Activated CD4-positive, alpha-beta T cell treated with anti-CD3 and anti-CD28 coated beads, Interleukin-2, Interleukin-4, amounts not matched to agents 100 ng/mL and 50 ng/mL, durations not matched to agents 16 hours and 8 hours (primary cell): ENCODE measurements around the gene IFIT1.
A peak's percentile ranks its signal among the peaks of the same experiment; 100 is the strongest.
"Not testable (repeated sequence)": the region's sequence is repeated elsewhere in the genome, so short reads cannot be mapped to it uniquely, and the experiment has no call there.

ENCODE experiments used
- DNase-seq: peaks from one replicate; pipeline ENCODE4 v3.0.0-alpha.2; 2020; ENCODE audit warnings: low spot score

Gene IFIT1

GRCh38 chr10:89364531-89364930 lies 27.9 kb upstream of the IFIT1 start:
- DNase-seq = no peak

- DNase-seq = peak; percentile 17
Observed at GRCh38 chr10:89367529-89367928, 24.9 kb upstream of the IFIT1 start.

GRCh38 chr10:89368129-89368528 lies 24.3 kb upstream of the IFIT1 start:
- DNase-seq = no peak

DNA sequence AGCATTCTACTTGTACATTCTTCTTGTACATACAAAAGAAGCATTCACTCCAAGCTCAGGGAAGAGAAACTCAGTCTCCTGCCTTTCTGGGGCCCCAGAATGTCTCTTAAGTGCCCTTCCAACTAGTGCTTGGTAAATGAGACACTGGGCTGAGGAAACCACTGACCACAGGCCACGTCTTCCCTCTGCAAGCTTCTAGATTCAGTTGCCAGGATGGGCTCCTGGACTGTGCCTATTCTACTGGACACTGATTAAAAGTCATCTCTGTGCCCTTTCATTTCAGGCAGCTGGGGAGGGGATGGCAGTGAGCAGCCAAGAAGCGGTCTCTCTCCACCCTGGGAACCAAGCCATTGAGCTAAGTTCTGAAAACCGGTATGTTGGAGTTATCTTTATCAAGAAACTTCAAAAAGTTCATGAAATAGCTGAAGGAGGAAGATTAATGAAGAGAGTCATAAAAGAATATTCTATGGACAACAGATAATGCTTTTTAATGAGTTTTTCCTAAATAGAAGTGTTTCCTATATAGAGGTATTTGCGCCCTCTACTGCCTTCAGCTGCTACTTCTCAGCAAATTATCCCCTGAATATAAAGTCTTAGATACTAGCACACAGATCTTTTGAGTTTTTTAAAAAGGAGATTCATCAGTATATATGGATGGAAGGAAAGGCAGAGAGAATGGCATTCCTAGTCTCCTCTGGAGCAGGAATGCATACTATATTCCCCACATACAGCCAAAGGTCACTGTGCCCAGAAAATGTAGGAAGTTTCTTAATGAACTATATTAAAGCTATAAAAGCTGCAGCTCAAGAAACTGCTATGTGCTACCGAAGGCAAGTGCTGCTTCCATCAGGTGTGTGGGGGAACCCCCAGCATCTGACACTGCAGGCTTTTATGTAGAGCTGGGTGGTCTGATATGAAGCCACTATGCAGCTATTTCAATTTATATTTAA lies 23.0 kb upstream of the IFIT1 start:
- no peak for DNase-seq

GRCh38 chr10:89371079-89371478 lies 21.3 kb upstream of the IFIT1 start:
- DNase-seq = no peak

- no peak for DNase-seq
Observed at GRCh38 chr10:89371987-89372386, 20.4 kb upstream of the IFIT1 start.

DNA sequence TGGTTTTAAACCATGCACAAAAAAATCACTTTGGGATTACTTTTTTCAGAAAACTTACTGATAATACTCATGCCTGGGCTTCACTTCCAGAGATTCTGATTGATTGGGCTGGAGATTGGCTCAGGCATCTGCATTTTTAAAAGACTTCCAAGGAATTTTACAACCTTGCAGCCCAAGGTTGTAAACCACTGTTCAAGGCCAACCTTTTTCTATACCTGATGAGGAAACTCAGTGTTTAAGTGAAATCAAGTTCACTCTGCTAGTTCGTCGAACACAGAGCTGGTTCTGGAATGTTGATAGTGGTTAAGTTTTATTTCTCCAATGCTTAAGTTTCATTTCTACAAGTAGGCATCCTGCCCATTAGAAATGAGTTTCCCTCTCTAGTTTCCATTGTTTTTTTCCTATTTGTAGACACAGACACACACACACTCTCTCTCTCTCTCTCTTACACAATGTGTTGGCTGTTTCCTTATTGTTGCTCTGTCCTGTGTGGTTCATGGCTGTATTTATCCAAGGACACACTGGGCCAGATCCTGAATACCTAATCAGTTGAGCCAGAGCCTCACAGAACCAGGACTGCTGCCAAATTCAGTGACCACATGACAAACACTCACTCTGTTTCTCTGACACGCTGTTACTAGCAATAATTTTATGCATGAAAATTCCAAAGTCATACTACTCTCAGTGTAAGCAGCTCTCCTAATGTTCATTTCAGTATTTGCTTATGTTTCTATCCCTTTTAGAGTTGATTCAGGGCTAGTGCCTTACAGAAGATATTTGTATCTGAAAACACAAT lies 18.3 kb upstream of the IFIT1 start:
- no peak for DNase-seq

GRCh38 chr10:89374713-89375141 lies 17.7 kb upstream of the IFIT1 start:
- DNase-seq = no peak

- no peak for DNase-seq
Observed at GRCh38 chr10:89377705-89378637, 14.5 kb upstream of the IFIT1 start, which contains the start of gene IFIT1B. TSS of gene IFIT1B (plus strand) at chr10:89378056. CDS start at chr10:89378136, 80 bp downstream.

DNA sequence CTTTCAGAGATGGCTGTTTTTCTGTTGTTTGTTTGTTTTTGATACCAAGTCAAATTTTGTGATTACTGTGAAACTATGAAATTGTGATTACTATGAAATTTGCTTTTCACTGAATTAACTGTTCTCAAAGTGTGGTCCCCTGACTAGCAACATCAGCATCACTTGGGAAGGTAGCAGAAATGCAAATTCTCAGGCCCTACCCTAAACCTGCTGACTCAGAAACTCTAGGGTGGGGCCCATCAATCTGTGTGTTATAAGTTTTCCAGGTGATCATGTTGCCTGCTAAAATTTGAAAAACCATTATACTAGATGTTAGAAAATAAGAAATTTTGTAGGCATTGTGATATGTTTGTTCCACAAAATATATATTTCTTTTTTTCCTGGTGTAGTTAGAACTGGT lies 13.3 kb upstream of the IFIT1 start:
- DNase-seq = no peak

- DNase-seq = no peak
Observed at GRCh38 chr10:89382757-89383156, 9.7 kb upstream of the IFIT1 start.

- no peak for DNase-seq
Observed at GRCh38 chr10:89384474-89385340, 7.7 kb upstream of the IFIT1 start.

DNA sequence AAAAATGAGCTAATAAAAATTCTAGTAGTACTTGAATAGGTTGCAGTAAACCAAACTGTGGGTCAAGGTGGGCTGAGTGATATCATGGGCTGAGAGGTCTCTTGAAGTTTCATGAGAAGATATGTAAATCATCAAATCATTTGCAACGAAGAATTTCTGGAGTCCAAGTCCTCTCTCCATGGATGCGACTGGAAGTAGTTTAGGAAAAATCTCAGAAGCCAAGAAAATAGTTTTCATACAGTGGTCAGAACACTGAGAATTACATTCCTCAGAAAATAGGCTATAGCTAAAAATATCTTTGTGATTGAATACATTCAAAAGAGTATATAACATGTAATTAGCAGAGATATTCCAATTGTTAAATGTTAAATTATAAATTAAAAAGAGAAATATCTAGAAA lies 3.6 kb upstream of the IFIT1 start:
- DNase-seq = no peak

GRCh38 chr10:89389254-89389653 lies 3.2 kb upstream of the IFIT1 start:
- no peak for DNase-seq

GRCh38 chr10:89390476-89391225 lies 1.8 kb upstream of the IFIT1 start:
- DNase-seq = no peak

- DNase-seq = not testable (repeated sequence)
Observed at GRCh38 chr10:89391226-89391576, 1.2 kb upstream of the IFIT1 start.

GRCh38 chr10:89392974-89393373 lies 551 bp downstream of the IFIT1 start:
- DNase-seq = no peak

DNA sequence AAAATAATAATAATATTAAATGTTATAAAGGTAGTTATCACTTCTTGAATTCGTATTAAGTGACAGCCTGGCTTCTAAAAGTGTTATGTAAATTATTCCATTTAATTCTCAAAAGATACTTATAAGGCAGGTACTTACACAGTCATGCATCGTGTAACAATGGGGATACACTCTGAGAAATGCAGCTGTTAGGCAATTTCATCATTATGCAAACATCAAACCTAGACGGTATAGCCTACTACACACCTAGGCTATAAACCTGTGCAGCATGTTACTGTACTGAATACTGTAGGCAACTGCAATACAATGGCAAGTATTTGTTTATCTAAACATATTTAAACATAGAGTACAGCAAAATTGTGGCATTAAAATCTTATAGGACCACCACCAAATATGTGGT lies 1.5 kb downstream of the IFIT1 start:
- no peak for DNase-seq

GRCh38 chr10:89395141-89395540 lies 2.7 kb downstream of the IFIT1 start:
- no peak for DNase-seq
